GM04503 (cell line): Measurements from ENCODE around the gene P3H2.

Source experiments
- DNase-seq: peaks from one replicate; pipeline ENCODE4 v3.0.0-alpha.2; 2012; ENCODE audit warnings: low read depth

P3H2 gene

DNA sequence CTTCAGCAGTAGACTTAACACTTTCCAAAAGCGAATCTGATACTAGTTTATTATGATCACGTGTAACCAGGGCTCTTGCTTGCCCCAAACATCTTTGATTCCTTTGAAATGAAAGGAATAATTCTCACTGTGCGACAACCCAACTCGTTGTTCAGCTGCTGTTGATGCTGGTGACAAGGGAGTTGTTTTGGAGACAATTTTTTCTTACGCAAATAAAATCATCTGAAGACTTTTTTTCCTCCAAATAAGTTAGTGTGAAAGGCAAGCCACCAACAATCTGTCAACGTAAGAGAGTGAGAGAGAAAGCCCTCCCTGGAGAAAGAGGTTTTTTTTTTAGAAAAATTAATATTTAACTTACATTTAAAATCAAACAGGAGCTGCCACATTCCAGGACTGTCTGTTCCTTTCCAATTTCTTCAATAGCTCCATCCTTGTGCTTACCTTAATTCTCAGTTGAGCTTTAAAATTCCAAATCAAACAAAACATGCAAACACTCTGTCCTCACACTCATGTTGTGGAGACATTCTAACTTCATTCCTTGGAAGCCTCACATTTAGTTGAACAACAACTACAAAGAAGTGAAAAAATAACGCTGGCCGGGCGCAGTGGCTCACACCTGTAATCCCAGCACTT, 4.9 kb upstream of the P3H2 start:
- no peak for DNase-seq

DNA sequence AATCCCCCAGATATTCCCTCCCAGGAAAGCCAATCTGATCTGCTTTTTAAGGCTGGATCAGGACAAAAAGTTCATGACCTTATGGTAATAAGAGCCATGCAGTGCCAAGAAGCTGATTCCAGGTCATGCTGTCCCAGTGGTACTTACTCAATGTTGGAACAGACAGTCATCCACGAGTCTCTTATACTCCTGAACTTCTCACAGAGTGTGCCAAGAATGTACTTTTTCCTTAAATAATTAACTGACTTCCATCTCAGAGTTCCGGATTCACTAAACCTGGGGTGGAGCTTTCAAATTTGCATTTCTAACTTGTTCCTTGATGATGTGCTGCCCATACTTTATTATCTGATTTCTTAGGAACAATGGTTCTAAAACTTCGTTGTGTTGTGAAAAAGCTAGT, 3.4 kb upstream of the P3H2 start:
- no peak for DNase-seq

DNA sequence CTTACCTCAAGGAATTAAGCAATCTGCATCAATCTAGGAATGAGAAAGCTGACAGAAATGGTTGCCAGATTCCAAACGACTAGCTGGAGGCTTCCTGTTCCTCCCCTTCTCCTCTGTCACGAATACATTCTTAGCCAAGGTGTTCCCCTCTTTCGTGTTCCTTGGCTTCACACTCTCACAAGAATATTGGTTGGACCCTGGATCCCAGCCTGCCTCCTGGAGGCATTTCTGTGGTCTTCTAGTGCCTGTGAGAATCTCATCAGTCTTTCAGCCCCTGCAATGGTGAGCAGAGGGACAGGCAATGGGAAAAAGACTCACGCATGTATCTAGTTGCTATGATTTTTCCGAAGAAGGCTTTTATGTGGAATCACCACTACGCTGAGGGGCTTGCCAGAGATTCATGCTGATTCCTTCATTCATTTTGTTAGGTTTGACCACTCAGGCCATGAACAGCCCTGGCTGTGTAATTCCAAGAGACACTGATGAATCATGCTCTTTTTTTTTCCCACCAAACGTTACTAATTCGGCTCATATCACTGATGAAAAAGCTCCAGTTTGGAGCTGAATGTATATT, 1.6 kb upstream of the P3H2 start:
- DNase-seq: no peak

DNA sequence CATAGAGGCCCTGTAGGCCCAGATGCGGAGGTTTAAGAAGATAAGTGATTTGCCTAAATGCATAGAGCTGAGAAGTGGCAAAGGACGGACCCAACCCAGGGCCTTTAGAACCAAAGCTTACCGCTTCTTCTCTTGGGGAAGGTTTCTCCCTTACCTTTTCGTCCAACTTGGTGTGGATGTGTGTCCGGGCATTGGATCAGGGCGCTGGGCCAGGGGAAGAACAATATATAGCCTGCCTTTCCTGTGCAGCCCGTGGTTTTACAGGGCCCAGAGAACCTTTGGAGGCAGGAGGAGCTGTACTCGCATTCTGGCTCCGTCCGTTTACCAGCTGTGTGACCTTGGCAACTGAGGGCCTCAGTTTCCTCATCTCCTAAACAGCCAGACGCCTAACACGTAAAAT, 686 bp upstream of the P3H2 start:
- DNase-seq: no peak

DNA sequence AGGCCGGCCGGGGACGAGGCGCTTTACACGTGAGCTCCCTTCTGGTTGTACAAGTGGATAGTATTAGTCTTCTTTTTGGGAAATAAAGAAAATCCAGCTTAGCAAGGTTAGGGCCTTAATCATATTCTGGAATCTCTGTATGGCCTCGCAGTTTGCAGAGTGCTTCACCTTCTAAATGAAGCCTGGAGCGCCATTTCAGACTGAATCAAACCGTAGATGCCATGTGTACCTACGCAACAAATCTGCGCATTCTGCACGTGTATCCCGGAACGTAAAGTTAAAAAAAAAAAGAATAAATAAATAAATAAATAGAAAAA, 322 bp upstream of the P3H2 start:
- no peak for DNase-seq

DNA sequence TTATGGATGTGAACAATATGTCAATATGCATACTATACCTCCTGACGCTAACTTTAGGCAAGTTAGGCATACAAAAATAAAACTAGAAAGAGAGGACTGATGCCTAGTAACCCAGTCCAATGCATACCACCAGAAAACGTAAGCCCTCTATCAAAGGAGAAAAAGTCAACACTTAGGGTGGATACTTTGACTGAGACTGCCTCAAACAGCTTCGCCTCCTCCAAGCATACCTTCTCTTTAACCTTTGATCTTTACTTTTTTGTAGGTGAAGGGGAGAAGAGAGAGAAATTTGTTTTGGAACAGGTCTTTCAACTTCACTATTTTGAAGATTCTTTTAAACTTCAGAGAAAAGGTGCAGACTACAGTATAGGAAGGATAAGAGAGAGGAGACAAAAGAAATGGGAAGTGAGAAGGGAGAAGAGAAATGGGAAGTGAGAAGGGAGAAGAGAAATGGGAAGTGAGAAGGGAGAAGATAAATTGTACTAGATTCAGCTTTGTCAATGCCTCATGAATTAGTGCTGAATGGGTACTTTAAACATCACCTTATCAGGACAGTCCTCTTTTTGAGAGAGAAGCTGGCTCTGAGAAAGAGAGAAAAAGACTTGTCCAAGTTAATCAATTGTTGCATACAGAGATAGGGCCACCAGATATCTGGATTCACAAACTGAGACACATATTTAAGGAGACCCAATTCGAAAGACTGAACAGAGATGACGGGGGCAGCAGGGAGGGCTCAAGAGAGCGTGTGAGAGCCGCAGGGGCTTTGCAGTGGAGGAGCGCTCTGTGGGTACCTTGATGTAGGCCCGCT, 1.0 kb downstream of the P3H2 start:
- DNase-seq: no peak

DNA sequence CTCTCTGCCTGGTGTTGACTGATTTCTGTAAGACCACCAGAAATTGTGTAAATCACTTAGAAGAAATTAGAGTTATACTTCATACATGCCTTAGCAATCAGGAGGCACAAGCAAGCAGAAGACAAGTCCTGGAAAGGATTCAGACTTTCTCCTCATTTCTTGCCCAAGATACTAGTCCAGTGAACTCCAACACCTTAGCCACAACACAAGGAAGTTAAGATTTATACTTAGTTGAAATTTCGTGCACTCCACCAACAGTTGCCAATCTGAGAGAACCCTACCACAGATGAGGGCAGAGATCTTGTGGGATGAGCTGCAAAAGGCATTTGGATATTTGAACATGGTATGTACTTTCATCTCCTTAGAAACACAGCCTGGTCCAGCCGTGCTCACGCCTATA, 2.3 kb downstream of the P3H2 start:
- DNase-seq: no peak

DNA sequence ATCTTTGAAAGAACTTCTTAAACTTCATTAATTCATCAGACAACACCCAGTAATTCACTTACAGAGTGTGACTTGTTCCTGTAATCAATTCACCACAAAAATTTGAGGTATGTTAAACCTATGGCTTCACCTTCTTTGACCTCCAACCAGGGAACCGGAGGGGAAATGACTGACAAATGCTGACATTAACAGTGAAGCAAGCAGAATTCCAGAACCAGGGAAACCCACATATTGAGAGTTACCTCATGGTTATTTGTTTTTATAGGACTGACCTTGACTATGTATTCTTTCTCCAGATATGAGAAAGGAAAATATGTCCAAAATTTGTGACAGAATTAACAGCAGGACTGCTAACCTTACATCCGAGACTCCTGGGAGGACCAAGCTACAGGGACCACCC, 2.7 kb downstream of the P3H2 start:
- DNase-seq: no peak

DNA sequence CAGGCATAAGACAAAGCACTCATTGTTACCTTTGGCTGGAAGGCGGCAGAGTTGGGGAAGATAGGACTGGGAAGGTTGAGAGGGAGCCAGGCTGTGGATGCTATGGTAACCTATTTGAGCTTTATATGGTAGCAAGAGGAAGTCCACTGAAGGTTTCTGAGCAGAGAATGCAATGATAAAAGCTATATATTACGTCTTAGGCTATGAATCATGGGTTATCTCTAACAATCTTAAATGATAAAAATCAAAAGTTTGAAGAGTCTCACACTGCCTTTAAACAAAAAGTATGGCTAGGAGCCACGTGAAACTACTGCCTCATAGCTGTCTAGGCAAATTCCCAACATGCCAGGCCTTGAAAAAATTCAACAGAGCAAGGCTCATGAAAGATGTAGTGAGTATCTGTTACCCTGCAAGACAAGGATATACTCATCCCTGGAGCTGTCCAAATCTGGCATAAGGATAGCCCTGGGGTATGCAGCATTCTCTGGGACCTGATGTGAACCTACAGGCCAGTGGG, 4.1 kb downstream of the P3H2 start:
- no peak for DNase-seq

DNA sequence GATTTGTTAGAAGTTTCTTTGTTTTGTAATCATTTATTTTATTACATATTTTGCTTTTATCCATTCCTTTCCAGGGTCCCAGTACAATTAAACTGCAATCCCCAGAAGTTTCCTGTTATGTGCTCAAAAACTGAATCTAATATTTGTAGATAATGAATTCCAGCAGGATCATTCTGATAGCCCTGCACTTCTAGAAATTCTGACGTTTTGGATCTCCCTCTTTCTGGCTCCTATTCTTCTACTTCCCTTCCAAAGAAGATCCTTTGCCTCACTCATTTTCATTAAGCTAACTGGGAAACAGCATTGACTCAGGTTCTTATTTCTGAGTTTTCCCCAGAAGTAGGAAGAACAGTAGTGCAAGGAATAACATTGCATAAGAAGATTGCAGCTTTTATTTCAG, 9.9 kb downstream of the P3H2 start:
- no peak for DNase-seq

DNA sequence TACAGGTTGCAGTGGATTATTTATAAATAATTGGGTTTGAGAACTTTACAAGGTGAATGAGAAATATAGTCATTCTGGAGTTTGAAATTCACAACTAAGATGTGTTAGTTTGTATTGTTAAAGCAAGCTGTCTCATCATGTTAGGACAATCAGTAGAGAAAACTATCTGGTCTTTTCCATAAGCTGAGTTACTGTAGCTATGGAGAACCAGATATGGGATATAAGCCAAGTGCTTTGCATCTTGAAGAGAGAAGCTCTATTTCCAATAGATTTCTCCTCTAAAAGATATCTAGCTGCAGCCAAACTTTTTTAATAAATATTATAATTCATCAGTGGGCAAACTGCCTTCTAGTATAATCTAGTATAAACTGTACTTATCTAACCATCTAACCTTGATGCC, 11.3 kb downstream of the P3H2 start:
- no peak for DNase-seq

DNA sequence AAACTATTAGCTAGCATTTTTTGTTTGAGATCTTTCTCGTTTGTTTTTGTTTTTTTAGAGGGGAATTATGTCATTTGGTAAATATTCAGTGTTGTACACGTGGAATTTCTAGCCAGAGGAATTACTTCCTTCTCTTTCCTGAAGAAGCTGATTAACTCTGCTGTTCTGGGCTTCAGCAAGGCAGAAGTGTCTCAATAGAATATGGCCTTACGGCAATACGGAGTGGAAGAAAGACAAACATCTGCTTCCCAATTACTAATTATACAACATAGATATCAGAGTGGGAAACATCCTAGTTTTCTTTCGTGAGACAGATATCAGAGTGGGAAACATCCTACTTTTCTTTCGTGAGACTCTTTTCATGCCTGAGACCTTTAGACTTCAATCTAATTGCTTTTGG, 11.9 kb downstream of the P3H2 start:
- no peak for DNase-seq

DNA sequence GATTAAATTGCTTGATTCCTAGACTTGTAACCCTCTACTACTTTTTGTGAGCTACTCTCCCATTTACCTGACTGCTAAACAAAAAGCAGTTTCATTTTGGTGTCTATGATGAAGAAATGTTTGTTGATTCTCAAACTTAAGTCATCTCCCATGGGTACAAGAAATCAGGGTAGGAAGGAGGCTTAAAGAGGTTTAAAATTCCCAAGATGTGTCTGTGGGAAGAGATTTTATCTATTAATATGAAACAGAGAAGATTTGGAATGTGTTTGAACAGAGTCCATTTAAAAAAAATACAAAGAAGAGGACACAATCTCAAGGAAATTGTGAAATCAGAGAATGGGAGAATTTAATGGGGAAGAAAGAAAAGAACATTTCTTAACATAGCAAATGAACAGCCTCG, 14.8 kb downstream of the P3H2 start:
- peak; percentile 69 for DNase-seq

DNA sequence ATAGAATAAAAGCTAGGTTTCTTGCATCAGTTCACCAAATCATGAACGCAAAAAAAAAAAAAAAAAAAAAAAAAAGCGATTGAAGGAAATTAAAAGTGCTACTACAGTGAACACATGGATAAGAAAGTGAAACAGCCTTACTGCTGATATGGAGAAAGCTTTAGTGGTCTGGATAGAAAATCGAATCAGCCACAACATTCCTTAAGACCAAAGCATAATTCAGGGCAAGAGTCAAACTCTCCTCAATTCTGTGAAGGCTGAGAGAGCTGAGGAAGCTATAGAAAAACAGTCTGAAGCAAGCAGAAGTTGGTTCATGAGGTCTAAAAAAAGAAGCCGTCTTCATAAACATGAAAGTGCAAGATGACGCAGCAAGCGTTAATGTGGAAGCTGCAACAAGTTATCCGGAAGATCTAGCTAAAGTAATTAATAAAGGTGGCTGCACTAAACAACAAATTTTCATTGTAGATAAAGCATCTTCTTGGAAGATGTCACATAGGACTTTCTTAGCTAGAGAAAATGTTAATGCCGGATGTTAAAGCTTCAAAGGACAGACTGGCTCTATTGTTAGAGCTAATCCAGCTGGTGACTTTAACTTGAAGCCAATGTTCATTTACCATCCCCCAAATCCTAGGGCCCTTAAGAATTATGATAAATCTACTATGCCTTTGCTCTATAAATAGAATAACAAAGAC, 19.2 kb downstream of the P3H2 start:
- DNase-seq: no peak

DNA sequence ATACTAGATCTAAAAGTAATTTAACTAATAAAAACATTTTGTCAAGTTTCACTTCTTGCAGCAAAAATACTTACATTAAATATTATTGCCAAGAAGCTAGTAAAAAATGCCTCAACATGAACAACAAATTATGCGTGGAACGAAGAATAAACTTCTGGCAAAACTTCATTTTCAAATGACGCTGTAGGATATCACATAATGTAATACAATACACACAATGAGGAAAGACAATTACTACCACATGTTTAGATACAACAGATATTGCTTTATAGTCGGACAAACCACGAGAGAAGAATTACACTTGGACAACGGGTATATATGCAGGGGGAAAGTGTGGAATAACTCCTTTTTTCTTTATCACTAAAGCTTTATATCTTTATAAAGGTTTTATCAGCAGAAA, 21.6 kb downstream of the P3H2 start:
- DNase-seq: no peak

DNA sequence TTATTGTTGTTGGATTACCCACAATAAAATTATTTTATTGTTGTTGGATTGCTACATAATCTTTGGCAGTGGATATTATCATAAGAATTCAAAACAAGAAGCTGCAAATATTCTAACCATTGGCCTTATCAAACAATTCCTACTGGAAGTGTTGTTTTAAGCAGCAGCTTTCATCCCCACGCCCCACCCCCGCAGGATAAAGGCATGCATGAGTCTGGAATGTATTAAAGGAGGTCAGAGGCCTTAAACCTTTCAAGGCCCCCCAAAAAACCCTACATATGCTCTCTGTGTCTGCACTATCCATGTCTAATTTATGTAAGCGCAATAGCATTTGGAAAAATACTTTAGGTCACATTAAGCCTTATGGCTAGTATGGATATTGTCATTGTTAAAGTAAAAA, 23.1 kb downstream of the P3H2 start:
- no peak for DNase-seq

DNA sequence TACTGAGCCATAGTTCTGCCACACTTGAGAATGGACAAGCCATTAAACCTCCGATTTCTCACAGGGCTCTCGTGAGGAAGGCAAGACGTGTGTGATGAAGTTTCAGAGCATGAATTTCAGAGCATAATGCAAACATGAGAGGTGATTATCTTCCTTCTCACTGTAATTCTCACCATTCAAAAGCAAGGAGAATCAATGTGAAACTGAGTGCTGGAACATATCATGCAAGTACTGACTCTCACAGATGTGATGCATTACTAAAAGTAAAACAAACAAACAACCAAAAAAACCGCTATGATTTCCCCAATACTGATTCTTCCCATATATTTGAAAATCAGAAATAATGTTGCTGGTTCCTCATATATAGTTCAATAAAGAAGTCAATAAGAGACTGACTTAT, 23.7 kb downstream of the P3H2 start:
- no peak for DNase-seq

DNA sequence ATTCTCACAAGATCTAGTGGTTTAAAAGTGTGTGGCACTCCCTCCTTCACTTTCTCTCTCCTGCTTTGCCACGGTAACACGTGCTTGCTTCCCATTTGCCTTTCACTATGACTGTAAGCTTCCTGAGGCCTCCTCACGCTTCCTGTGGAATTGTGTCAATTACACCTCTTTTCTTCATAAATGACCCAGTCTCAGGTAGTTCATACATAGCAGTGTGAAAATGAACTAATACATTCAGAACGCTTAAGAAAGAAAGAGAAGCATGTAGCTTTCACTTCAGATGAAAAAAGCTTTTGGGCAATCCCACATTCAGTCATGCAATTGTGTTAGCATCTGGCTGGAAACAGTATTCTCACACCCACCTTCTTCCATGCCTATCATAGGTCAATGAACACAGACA, 24.4 kb downstream of the P3H2 start:
- no peak for DNase-seq

DNA sequence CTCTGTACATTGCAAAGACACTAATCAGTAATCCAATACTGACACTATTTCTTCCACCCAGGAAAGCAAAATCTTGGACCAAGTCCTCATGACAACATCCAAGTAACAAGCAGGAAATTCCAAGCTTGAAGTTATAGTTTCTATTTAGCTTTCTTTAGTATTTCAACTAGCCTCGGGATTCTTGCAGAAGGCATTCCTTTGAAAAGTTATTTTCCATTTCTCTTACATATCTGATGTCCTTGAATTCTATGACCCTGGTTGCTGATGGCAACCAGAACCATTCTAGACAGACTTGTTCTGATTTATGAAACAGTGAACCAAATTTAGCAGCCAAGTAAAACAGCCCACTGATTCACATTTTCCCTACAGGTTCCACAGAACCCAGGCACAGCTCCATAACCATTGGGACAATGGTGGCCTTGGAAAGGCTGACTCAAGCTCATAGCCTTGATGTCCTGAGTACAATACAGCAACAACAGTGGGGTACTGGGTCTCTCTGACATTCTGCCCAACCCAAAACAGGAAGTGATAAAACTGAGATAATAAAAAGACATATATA, 26.5 kb downstream of the P3H2 start:
- peak; percentile 50 for DNase-seq

DNA sequence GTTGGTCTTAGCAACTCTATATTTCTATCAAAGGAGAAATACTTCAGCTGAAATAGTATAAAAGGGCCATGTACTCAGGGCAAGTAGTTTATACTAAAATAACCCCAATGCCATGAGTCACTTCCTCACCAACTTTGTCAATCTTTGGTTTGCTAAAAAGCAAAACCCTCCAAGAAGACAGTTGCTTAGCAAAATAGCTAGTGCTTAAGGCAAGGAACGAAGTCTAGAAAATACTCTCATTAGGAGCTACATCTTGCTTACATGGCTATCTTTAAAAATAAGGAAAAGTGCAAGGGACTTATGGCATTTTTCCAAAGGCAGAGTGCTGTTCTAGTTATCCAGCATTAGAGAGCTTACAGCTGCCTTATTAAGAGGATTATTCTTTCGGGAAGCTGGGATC, 28.4 kb downstream of the P3H2 start:
- peak; percentile 65 for DNase-seq

DNA sequence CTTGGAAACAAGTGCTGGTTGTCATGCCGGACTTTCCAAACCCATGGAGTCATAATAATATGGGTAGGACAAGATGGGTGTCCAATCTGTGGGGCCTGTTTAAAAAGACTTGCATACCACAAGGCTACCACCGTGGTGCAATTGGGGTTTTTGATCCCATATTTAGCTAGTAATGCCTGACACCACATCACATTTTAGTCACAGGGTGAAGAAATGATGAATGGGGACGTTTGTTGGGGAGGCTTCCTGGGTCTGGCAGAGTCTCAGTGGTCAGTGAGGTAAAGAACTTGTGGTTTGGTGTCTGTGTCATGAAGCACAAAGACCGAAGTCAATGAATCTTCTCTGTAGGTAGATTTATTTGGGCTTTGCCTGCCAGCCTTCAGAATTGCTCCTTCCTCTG, 31.0 kb downstream of the P3H2 start:
- DNase-seq: no peak

DNA sequence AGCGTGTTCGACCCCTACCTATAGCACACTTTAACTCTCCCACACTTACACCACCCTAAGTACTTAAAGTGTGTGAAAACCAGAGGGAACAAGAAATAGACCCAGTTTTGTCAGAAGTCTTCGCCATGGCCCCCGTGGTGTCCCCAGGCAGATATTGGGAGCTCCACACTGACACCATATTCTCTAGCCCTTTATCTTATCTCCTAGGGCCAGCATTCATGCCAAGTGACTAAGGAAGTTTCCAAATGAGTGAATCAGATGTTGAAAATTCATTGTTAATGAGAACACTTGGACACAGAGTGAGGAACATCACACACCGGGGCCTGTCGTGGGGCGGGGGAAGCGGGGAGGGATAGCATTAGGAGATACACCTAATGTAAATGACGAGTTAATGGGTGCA, 31.8 kb downstream of the P3H2 start:
- DNase-seq: no peak

DNA sequence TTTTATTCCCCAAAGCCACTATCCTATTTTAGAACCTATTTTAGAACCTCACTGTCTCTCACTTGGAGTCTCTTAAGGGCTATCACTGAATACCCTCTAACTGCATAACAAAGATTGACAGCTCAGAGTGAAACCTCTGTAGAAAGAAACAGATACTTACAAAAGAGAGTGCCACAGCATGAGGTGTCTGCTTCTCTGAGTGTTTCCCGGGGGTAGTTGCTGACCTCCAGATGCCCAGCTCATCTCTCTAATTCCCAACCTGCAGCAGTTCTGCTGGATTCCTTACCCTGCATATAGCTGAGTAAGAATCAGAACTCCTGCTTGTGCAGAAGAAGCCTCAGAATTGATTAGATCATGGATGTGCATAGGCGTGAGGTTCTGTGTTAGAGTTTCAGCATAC, 34.5 kb downstream of the P3H2 start:
- DNase-seq: no peak
